ENCODE results near the gene GRIK2.

The GRIK2 gene

DNA sequence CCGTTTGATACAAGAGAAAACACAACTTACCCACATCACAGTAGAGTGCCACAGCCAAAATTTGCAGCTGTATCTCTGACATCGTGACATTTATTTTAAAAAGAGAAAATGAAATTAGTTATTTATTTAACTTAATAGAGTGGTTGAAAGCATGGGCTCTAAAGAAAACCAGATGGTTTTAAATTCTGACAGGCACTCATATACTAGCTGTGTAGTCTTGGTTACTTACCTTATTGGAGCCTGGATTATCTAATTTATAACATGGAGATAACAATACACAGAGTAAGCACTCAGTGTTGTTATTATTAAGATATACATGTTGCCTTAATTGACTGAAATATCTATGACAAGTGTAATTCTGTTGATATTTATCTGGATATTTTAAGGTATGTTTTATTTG is 334.9 kb downstream of the GRIK2 start:
- no peak for DNase-seq

GRCh38 chr6:101728956-101729355 is 335.4 kb downstream of the GRIK2 start:
- no peak for DNase-seq

DNA sequence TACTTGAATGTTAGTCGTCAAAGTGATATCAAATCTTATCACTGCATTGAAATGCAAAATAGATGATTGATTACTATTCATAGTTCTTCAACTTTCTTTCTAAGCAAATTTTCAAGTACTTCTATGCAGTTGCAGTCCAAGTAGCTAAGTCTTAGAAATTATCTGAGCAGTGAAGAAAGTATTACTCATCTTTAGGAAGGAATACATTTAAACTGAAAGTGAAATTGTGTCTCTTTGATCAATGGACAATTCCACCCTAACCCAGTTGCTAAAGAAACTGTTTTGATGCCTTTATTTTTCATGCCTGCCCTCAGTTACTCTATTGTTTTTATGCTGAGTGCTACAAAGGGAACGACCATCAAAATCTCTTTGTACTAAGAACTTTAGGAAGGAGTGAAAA is 337.4 kb downstream of the GRIK2 start:
- DNase-seq: no peak

DNA sequence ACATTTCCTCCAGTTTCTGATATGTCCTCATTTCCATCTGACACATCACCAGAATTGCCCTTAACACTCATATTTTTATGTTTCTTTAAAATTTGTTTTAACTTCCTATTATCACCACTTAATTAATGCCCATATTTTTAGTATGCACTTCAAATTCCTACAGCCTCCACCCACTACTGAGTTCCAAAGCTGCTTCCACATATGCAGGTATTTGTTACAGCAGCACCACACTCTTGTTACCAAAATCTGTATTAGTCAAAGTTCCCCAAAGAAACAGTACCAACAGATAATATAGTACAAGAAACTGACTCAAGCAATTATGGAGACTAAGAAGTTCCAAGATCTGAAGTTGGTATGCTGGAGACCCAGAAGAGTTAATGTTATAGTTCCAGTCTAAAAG is 340.4 kb downstream of the GRIK2 start:
- DNase-seq: no peak

GRCh38 chr6:101738481-101738880 is 345.0 kb downstream of the GRIK2 start:
- no peak for DNase-seq

DNA sequence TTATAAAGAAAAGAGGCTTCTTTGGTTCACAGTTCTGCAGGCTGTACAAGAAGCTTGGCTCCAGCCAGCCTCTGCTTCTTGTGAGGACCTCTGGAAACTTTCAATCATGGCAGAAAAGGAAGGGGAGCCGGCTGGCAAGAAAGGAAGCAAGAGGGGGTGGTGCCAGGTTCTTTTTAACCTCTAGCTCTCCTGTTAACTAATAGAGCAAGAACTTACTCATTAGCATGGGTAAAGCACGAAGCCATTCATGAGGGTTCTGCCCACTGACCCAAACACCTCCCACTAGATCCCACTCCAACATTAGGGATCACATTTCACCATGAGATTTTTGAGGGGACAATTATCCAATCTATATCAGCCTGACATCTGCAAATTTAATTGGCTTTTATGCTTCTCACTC is 347.1 kb downstream of the GRIK2 start:
- no peak for DNase-seq

DNA sequence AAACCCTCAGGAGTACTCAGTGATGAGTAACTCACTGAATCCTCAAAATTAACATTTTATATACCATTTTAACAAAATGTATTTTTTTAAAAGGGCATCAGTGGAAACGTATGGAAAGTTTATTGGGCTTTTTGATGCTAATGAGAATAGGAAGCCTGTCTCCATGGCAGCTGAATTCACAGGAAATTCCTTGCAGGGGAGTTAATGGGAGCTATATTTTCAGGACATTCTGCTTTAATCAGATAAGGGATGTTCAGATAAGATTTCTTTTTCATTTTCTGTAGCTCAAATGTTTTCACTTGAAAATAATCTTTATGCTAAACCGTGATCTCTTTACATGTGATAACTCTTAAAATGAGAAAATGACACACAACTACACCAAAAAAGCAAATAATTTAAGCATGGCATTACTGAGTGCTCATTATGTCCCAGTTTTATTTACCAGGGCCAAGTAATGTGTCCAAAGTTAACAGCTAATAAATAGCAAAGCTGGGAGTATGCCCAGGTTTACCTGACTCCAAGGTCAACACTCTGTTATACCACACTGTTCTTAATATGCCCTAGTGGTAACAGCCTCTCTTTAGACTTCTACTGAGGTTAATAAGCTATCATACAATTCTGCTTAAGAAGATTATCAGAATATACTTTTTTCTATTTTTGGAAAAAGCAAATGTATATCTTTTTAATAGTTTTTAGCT is 348.1 kb downstream of the GRIK2 start:
- no peak for DNase-seq

- no peak for DNase-seq
These were observed 353.7 kb downstream of the GRIK2 start for GRCh38 chr6:101747160-101747559.

GRCh38 chr6:101747716-101748115 is 354.2 kb downstream of the GRIK2 start:
- DNase-seq: no peak

- DNase-seq: no peak
These were observed 362.4 kb downstream of the GRIK2 start for GRCh38 chr6:101755931-101756330.

DNA sequence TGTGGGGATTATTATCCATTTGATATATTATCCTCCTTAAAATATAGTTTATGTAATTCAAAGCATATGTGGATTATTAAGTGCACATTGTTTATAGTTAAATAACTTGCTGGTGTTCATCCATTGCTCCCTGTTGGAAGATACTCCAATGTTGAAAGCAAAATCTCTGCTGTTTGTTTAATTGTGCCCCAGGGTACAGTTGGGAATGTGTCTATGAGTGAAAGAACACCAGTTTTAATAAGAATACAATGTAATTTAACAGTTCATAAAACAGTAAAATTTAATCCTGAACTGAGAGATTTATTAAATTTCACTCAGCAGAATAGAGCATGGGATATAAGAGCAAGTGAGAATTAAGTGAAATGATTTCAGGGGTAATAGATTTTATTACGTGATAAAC is 364.9 kb downstream of the GRIK2 start:
- DNase-seq: no peak

GRCh38 chr6:101760843-101761621 is 367.5 kb downstream of the GRIK2 start:
- no peak for DNase-seq

GRCh38 chr6:101762851-101763250 is 369.3 kb downstream of the GRIK2 start:
- no peak for DNase-seq

DNA sequence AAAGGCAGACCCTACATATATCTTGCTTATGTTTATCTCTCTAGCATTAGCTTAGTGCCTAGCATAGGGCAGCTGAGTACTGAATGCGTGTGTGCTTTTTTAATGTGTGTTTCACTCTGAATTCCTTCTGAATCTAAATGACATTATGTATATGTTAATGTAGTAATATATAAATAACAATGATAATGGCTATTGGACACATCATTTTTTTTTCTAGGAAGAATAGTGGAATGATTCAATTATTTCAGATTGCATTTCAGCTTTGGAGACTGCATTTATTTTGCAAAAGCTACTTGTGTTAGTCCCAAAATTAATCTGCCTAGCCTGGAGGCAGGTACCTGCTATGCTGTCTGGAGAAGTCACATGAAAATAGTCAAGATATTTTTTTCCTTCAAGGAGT is 371.8 kb downstream of the GRIK2 start:
- no peak for DNase-seq

GRCh38 chr6:101770116-101770515 is 376.6 kb downstream of the GRIK2 start:
- no peak for DNase-seq

DNA sequence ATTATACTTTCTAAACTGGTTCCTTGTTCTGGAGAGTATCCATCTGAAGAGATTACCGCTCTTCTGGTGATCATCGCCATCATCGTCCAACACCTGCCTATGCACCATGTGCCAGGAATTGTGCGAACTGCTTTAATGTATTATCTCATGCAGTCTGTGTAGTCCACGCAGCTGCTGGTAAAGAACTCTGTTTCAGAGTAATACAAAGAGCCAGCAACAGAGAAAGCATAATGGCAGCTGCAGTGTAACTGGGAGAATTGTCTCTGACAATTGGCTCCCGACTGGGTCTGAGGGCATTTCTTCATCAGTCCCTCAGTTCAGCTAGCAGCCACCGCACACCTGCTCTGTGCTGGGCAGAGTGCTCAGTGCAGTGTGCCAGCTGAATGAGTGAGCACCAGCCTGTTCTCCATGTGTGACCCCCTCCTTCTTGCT is 383.4 kb downstream of the GRIK2 start:
- no peak for DNase-seq

GRCh38 chr6:101777646-101778045 is 384.1 kb downstream of the GRIK2 start:
- no peak for DNase-seq

GRCh38 chr6:101779051-101779844 is 385.7 kb downstream of the GRIK2 start:
- no peak for DNase-seq

GRCh38 chr6:101783287-101783686 is 389.8 kb downstream of the GRIK2 start:
- no peak for DNase-seq

DNA sequence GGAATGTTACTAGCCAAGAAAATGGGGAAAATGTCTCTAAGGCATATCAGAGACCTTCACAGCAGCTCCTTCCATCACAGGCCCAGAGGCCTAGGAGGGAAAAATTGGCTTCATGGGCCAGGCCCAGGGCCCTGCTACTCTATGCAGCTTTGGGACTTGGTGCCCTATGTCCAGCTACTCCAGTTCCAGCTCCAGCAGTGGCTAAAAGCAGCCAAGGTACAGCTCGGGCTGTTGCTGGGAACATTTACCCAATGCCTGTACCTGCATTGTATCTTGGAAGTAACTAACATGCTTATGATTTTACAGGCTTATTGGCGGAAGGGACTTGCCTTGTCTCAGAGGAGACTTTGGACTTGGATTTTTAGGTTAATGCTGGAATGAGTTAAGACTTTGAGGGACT is 390.6 kb downstream of the GRIK2 start:
- DNase-seq: no peak

DNA sequence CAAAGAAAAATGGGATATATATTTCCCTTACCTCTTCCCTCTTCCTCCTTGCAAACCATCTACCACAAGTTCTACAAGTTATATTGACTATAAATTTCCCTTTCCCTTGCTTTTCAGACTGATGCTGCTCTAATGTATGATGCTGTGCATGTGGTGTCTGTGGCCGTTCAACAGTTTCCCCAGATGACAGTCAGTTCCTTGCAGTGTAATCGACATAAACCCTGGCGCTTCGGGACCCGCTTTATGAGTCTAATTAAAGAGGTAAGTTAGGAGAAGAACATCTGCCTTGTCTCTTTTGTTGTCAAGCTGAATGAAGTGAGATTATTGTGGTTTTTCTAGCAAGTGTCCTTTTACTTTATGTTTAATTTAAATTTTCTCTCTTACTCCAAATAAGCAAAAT is 406.0 kb downstream of the GRIK2 start:
- DNase-seq: no peak

- DNase-seq: no peak
These were observed 407.1 kb downstream of the GRIK2 start for GRCh38 chr6:101800598-101800997.

- DNase-seq: no peak
These were observed 409.6 kb downstream of the GRIK2 start for GRCh38 chr6:101803136-101803535.

DNA sequence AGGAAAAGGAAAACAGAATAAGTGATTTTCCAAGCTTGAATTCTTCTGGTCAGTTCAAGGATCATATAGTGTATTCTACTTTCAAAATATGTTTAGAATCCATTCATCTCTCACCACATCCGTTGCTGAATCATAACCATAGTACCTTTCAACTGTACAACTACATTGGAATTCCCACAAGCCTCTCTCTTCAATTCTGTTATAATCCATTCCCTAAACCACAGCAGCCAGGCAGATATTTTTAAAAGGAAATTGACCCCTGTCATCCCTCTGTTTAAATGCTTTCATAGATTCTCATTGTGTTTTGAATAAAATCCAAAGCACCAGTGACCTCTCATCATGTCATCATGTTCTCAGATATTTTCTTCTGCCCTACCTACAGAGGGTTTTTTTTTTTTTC is 412.7 kb downstream of the GRIK2 start:
- no peak for DNase-seq
